ENCODE data around the gene CRYGN. TPM values are rescaled to one million over a fixed set of nuclear protein-coding genes. Genes with fewer than 3 reads are reported as not detected.

The CRYGN gene
- total and polyA plus RNA-seq, 2 of the 13 experiments (the other 11 are each of a cell fraction or from before 2014, with no cell fraction given), result 0.11 TPM; not detected in 1

GRCh38 chr7:151460474-151460855 lies 20.5 kb upstream of the CRYGN start:
- intact Hi-C loops (cut with micrococcal nuclease; ENCODE audit: unreplicated experiment) (no loop called here), in situ Hi-C loops (cut with HindIII; ENCODE audit: extremely low pct_ligation_motif_present, low pct_unique_long_range_greater_than_20kb) (no loop called here)
- H3K4me3 ChIP-seq (replicated peaks in 1 of 3; ENCODE audit: insufficient read depth in 1 of 3, low read depth in 2 of 3, low read length in 3 of 3), result peak overlapping the region in 2 of 3 experiments; percentile 28 to 66; a peak in 3 of 6 replicates
- no peak overlapping the region for H3K27ac ChIP-seq (ENCODE audit: extremely low read length, insufficient read depth, low read length)
- no peak for FAIRE-seq
- peaks cover 0 to 30% of the 10 kb centered on the region in 2 experiments; a peak in 2 of 5 replicates for H3K27me3 ChIP-seq (ENCODE audit: control insufficient read depth in 1 of 2, insufficient read depth in 2 of 2, low read length in 2 of 2)
- peak overlapping the region; percentile 85 for H3K4me2 ChIP-seq (ENCODE audit: low read depth, low read length)
- no peaks in the 10 kb centered on the region for H3K79me2 ChIP-seq (ENCODE audit: insufficient read depth, low read length)
- H3K36me3 ChIP-seq (replicated peaks in 1 of 2; ENCODE audit: control insufficient read depth in 1 of 2, insufficient read depth in 2 of 2, low read length in 2 of 2), result peaks cover 0 to 3% of the 10 kb centered on the region in 2 experiments; a peak in 2 of 5 replicates
- BruUV-seq (replicated peaks), result TSS peak; percentile 95
- no peak for DNase-seq (ENCODE audit: low spot score)
- POLR2A ChIA-PET, result interaction anchor here (1.1 to 1.3 kb wide), 2 partner anchors 60 to 119 kb away, joined by 3 to 5 read pairs; partner anchors contain the start of genes NUB1 and RHEB
- CTCF ChIA-PET (ENCODE audit: low intra/inter-chr PET ratio, low total read pairs), result no interaction called here
- no peak for TF ChIP-seq TOPORS (CRISPR knock-in tag; IDR thresholded peaks at IDR 0.05)
- TF ChIP-seq ZNF792 (CRISPR knock-in tag; IDR thresholded peaks at IDR 0.05), result no peak
- TF ChIP-seq ZBTB38 (CRISPR knock-in tag; IDR thresholded peaks at IDR 0.05), result peak; percentile 17; the same call in 1 of the 2 replicates
- no peak for TF ChIP-seq ZSCAN21 (CRISPR knock-in tag; IDR thresholded peaks at IDR 0.05; ENCODE audit: borderline replicate concordance)
- no peak overlapping the region for H2AFZ ChIP-seq (ENCODE audit: low read length)
- H4K20me1 ChIP-seq (ENCODE audit: insufficient read depth, low read length), result no peaks in the 10 kb centered on the region
- 55% methylated on average over 5 of the region's 10 CpGs for WGBS (ENCODE audit: low lambda C conversion rate)
- H3K9me3 ChIP-seq (ENCODE audit: low read length), result peaks cover 16% of the 10 kb centered on the region
- peaks cover 19% of the 10 kb centered on the region for H3K4me1 ChIP-seq (ENCODE audit: insufficient read depth, low read length)
- peak; percentile 21 for ATAC-seq
- H3K9ac ChIP-seq (ENCODE audit: insufficient read depth, low read depth, low read length), result peak overlapping the region; percentile 40; the same call in 1 of the 2 replicates

GRCh38 chr7:151459726-151460473 lies 20.0 kb upstream of the CRYGN start:
- ChIA-PET CTCF (ENCODE audit: low intra/inter-chr PET ratio, low total read pairs) (no interaction called here), POLR2A (interaction anchor here (0.9 to 1.3 kb wide), 3 partner anchors 11 to 119 kb away, joined by 3 to 5 read pairs (median 3); partner anchors contain the start of genes NUB1 and RHEB)
- peak overlapping the region; percentile 22 to 66 (median 28); a peak in 5 of 6 replicates for H3K4me3 ChIP-seq (replicated peaks in 1 of 3; ENCODE audit: insufficient read depth in 1 of 3, low read depth in 2 of 3, low read length in 3 of 3)
- DNase-seq (ENCODE audit: low spot score), result peak; percentile 79
- no peaks in the 10 kb centered on the region for H4K20me1 ChIP-seq (ENCODE audit: insufficient read depth, low read length)
- peak; percentile 61 for FAIRE-seq
- H3K27me3 ChIP-seq (ENCODE audit: control insufficient read depth in 1 of 2, insufficient read depth in 2 of 2, low read length in 2 of 2), result peaks cover 2 to 36% of the 10 kb centered on the region in 2 experiments; a peak in 3 of 5 replicates
- no peaks in the 10 kb centered on the region for H3K79me2 ChIP-seq (ENCODE audit: insufficient read depth, low read length)
- H3K9ac ChIP-seq (ENCODE audit: insufficient read depth, low read depth, low read length), result peak overlapping the region; percentile 40; the same call in 1 of the 2 replicates
- peak overlapping the region; percentile 85 for H3K4me2 ChIP-seq (ENCODE audit: low read depth, low read length)
- BruUV-seq (replicated peaks), result no TSS peak
- peak overlapping the region; percentile 70 for H2AFZ ChIP-seq (ENCODE audit: low read length)
- H3K4me1 ChIP-seq (ENCODE audit: insufficient read depth, low read length), result peaks cover 19% of the 10 kb centered on the region
- intact Hi-C loops (cut with micrococcal nuclease; ENCODE audit: unreplicated experiment), result no loop called here
- no peaks in the 10 kb centered on the region; a peak in 1 of 5 replicates for H3K36me3 ChIP-seq (replicated peaks in 1 of 2; ENCODE audit: control insufficient read depth in 1 of 2, insufficient read depth in 2 of 2, low read length in 2 of 2)
- H3K9me3 ChIP-seq (ENCODE audit: low read length), result peaks cover 16% of the 10 kb centered on the region
- no peak overlapping the region for H3K27ac ChIP-seq (ENCODE audit: extremely low read length, insufficient read depth, low read length)
- 4% methylated on average over 9 of the region's 25 CpGs for WGBS (ENCODE audit: low lambda C conversion rate)
- in situ Hi-C loops (cut with HindIII; ENCODE audit: extremely low pct_ligation_motif_present, low pct_unique_long_range_greater_than_20kb), result no loop called here
- peak; percentile 83 for ATAC-seq
- TF ChIP-seq ZNF3 (CRISPR knock-in tag; IDR thresholded peaks at IDR 0.05) (no peak), BRD4 (CRISPR knock-in tag; IDR thresholded peaks at IDR 0.05) (no peak), ZNF687 (CRISPR knock-in tag; IDR thresholded peaks at IDR 0.05) (peak; percentile 37), BRF2 (CRISPR knock-in tag; IDR thresholded peaks at IDR 0.05) (no peak), SMAD9 (CRISPR knock-in tag; IDR thresholded peaks at IDR 0.05) (no peak), ZNF563 (CRISPR knock-in tag; IDR thresholded peaks at IDR 0.05) (no peak), HMG20A (CRISPR knock-in tag; IDR thresholded peaks at IDR 0.05; ENCODE audit: borderline replicate concordance) (0 out of 2 replicates have a peak, but pooled peaks have one; percentile 28), REPIN1 (CRISPR knock-in tag; IDR thresholded peaks at IDR 0.05; ENCODE audit: borderline replicate concordance, low read depth) (no peak), MIER3 (CRISPR knock-in tag; IDR thresholded peaks at IDR 0.05; ENCODE audit: borderline replicate concordance) (no peak)
